GM19043 (cell line): ENCODE measurements around the gene LRMDA.

Source experiments
- ATAC-seq: cut with Tn5 transposase; IDR thresholded peaks from one replicate; pipeline ENCODE4 v1.9.1; 2021; ENCODE audit warnings: low read depth; ENCODE audit not compliant: unreplicated experiment

The LRMDA gene

DNA sequence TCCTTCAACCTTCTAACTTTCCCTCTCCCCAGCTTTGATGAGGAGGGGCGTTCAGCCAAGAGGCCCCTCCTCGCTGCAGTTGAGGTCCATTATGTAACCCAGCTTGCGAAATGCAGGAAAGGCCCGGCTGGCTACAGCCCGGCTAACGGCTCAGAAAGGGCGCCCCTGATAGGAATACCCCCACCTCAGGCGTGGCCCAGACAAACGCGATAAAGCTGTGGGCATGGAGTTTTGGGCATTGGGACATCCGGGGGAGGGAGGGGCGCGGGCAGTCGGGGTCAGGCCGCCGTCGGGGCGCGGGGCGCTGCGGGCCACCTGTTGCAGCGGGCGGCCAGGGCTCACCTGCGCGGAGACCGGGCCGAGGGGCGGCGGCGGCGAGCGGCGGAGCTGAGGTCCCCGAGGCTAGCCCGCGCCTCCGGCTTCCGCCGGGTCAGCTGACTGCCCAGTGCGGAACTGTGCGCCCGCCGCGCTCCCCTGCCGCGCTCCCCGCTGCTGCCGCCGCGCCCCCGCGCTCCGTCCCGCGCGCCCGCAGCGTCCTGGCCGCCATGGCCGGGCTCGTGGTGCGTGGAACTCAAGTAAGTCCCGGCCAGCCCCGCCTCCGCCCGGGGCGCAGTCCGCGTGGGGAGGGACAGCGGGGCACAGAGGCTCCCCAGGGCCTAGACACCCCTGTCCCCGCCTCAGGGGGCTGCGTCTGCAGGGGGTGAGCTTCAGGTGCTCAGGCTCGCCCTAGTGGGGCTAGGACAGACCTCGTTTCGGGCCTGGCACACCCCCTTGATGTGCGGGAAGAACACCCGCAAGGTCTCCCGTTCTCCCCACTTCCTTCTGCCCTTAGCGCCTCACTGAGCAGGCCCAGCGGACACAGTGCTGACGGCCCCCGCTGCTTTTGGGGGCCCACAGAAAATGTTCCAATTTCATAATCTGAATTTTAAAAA is at the start of gene LRMDA:
LRMDA (plus strand) TSS at position 445 of the 932 bp plus-strand sequence.
- peak; percentile 49 for ATAC-seq

DNA sequence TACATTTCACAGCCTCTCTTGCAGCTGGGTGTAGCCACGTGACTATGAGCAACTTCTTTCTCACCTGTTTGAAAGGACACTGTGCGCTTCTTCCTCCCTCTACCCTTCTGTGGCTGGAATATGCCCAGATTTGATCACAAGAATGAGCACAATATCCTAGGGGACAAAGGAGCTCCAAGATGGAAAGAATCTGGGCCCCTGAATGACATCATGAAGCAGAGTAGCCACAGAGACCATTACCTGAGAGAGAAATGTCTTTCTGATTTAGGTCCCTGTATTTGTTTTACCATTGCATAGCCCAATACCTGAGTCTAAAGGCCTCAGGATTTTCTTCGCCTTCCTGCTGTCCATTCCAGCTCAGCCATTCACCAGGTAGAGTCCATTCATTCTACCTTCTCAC is 45.3 kb upstream of the LRMDA start:
- no peak for ATAC-seq

DNA sequence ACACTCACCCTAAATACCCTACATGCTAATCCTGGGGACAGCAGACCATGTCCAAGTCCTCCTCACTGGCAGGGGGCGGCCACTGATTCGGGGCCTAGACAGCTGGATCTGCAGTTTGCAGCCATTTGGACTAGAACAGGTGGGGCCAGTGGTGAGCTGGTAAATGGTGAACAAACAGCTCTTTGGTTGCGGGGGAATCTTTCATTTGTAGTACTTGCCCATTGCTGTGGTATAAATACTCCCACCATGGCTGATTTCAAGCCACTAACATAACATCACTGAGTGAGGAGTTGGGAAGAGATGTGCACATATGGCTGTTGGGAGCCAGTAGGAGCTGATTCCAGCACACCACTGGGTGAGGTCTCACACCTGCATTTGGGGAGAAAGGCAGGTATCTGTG is 43.3 kb upstream of the LRMDA start:
- no peak for ATAC-seq

GRCh38 chr10:75390178-75390577 is 41.2 kb upstream of the LRMDA start:
- ATAC-seq, result no peak

- no peak for ATAC-seq
Measured at GRCh38 chr10:75392271-75392670, 39.2 kb upstream of the LRMDA start.

- ATAC-seq, result no peak
Measured at GRCh38 chr10:75392744-75393143, 38.7 kb upstream of the LRMDA start.

DNA sequence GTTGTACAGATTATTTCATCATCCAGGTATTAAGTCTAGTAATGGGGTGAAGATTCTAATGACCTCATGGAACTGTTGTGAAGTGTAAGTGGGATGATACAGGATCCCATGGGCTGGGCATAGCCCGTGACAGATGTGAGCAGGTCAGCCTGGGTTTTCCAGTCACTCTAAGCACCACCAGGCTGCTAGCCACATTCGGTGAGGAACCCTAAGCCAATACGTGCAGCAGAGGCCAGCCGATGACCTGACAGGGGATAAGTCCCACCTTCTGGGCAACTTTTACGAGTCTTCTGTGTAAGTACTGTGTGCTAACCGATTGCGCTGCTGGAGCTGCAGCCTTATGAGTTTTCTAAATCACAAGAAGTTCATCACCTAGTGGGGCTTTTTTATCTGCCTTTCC is 37.2 kb upstream of the LRMDA start:
- ATAC-seq, result no peak

- no peak for ATAC-seq
Measured at GRCh38 chr10:75395066-75395931, 36.1 kb upstream of the LRMDA start.

- no peak for ATAC-seq
Measured at GRCh38 chr10:75395932-75396630, 35.3 kb upstream of the LRMDA start.

- ATAC-seq, result no peak
Measured at GRCh38 chr10:75396631-75397495, 34.6 kb upstream of the LRMDA start.

DNA sequence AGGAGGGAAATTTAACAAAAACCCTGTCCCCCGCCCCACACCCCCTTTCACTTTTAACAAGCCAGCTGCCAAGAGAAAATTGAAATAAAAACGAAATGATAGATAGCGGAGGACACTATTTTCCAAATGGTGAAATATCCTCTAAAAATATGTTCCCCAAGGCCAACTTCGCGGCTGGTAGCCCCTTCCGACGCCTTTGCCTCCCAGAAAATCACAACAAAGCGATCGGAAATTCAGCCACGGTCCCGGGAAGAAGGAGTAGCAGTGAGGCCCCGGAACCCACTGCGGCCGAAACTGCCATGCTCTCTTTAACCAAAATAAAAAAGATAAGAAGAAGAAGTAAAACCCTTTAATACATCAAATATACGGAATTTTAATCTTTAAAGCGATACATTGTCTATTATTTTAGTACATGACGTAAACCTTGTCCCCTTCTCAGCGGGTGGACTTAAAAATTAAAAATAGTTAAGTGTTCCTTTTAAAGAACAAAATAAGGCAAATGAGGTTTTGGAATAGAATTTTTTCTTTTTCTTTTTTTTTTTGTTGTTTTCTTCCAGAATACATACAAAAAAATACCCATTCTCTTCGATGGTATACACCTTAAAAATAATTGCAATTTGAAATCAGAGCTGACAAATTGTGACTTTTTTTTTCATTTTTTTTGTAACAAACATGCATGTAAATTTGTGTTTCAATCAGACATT is 33.8 kb upstream of the LRMDA start:
- ATAC-seq, result no peak

DNA sequence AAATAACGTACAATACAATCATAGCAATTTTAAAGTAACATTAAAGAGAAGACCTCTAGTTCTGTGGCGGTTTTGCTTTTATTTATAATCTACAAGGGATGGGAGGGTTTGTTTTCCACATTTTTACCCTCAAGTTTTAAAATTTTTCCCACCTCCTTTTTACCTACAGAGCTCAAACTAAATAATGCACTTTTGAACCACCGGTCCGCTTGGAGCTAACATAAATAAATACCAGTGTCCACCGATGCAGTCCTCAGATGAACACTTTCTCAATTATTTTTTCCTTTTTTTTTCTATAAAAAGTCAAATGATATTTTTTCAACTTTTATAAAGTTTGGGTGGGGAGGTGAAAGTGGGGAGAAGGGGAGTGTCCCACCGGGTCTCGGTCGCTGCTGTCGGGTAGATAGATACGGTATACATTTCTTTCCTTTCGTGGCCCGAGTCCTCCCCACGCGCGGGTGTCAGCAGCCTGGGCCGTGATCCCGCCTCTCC is 33.2 kb upstream of the LRMDA start:
- no peak for ATAC-seq

DNA sequence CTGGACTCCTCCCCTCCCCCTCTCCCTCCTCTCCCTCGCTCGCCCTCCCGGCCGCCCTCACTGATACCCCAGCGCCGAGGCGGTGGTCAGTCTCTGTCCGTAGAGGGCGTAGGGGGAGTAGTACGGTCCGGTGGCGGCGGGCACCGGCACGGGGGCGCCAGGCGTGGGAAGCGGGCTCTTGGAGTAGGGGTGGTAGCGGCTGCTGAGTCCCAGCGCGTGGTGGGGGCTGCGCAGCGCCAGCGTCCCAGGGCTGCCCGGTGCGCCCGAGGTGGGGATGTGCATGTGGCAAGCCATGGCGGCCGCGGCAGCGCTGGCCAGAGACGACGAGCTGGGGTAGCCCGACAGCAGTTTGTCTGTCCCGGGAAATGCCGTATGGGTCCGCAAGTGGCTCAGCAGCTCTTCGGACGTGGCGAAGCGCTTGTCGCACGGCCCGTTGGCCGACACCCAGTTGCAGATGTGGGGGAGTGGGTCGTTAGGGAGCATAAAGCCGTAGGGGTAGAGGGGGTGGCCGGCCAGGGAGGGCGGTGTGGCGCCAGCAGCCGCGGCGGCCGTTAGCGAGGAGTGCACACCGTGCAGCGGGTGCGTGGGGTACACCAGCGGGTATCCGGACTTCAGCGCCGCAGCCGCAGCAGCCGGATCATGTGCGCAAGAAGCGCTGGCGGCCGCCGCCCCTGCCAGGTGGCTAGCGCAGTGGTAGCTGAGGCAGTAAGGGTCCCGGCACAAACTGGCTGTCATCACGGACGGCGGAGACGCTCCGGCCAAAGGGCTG is 32.5 kb upstream of the LRMDA start:
- no peak for ATAC-seq

- ATAC-seq, result no peak
Measured at GRCh38 chr10:75399461-75400162, 31.8 kb upstream of the LRMDA start.

DNA sequence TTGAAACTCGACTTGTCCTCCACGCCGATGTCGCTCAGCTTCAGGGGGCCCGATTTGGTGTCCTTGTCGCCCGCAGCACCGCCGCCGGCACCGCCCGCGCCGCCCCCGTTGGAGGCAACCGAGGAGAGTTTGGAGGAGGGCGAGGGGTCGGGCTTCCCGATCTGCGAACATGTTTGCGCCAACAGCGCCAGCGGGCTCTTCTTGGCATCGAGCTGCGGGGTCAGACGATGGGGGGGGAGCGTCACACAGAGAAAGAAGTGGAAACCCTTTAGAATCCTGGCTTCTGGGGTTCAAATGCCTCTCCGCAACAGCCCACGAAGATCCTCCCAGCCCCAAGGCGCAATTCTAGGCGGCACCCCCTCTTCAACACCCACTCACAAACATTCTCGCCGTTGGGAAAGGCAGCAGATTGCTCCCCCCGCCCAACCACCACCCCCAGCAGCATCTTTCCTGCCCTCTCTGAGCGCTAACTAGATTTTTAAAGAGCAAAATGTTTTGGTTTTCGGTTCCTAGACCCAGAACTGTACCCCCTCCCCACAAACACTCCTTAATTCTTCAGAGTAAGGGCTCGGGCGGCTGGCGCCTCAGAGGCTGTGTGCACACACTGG is 31.2 kb upstream of the LRMDA start:
- ATAC-seq, result no peak

- ATAC-seq, result peak; percentile 11
Measured at GRCh38 chr10:75400771-75401568, 30.5 kb upstream of the LRMDA start.
